NCI-H226 (cell line): ENCODE data around the gene PPP1R1B.
"Not testable (repeated sequence)": the region's sequence is repeated elsewhere in the genome, so short reads cannot be mapped to it uniquely, and the experiment has no call there.

Experiments
- DNase-seq: peaks from one replicate; pipeline ENCODE4 v3.0.0-alpha.2; 2015

Gene PPP1R1B

GRCh38 chr17:39626171-39627046 lies at the start of gene PPP1R1B:
TSS of gene PPP1R1B (plus strand) at chr17:39626952. CDS start at chr17:39627393, 441 bp downstream.
- DNase-seq: no peak

GRCh38 chr17:39578272-39578671 lies 48.5 kb upstream of the PPP1R1B start:
- no peak for DNase-seq

- no peak for DNase-seq
These were observed 47.3 kb upstream of the PPP1R1B start for GRCh38 chr17:39579318-39580081.

GRCh38 chr17:39580082-39580468 lies 46.7 kb upstream of the PPP1R1B start:
- no peak for DNase-seq

GRCh38 chr17:39581071-39581758 lies 45.5 kb upstream of the PPP1R1B start:
- no peak for DNase-seq

GRCh38 chr17:39581759-39582085 lies 45.0 kb upstream of the PPP1R1B start:
- DNase-seq: no peak

GRCh38 chr17:39582658-39583057 lies 44.1 kb upstream of the PPP1R1B start:
- DNase-seq: no peak

- DNase-seq: not testable (repeated sequence)
These were observed 36.6 kb upstream of the PPP1R1B start for GRCh38 chr17:39590180-39590579.

- peak; percentile 52 for DNase-seq
These were observed 34.5 kb upstream of the PPP1R1B start for GRCh38 chr17:39591958-39592954.

- DNase-seq: no peak
These were observed 33.4 kb upstream of the PPP1R1B start for GRCh38 chr17:39593371-39593770.

GRCh38 chr17:39595294-39595693 lies 31.5 kb upstream of the PPP1R1B start:
- DNase-seq: no peak

- no peak for DNase-seq
These were observed 30.7 kb upstream of the PPP1R1B start for GRCh38 chr17:39595928-39596510.

GRCh38 chr17:39596543-39597267 lies 30.0 kb upstream of the PPP1R1B start:
- no peak for DNase-seq

GRCh38 chr17:39597372-39598046 lies 29.2 kb upstream of the PPP1R1B start:
- DNase-seq: no peak

GRCh38 chr17:39598047-39598481 lies 28.7 kb upstream of the PPP1R1B start:
- no peak for DNase-seq

GRCh38 chr17:39598630-39599003 lies 28.1 kb upstream of the PPP1R1B start:
- no peak for DNase-seq

GRCh38 chr17:39599004-39599664 lies 27.6 kb upstream of the PPP1R1B start:
- no peak for DNase-seq

GRCh38 chr17:39599665-39600231 lies 27.0 kb upstream of the PPP1R1B start:
- no peak for DNase-seq

- DNase-seq: no peak
These were observed 26.3 kb upstream of the PPP1R1B start for GRCh38 chr17:39600288-39600996.
